ENCODE results near the gene BANK1.

The BANK1 gene

DNA sequence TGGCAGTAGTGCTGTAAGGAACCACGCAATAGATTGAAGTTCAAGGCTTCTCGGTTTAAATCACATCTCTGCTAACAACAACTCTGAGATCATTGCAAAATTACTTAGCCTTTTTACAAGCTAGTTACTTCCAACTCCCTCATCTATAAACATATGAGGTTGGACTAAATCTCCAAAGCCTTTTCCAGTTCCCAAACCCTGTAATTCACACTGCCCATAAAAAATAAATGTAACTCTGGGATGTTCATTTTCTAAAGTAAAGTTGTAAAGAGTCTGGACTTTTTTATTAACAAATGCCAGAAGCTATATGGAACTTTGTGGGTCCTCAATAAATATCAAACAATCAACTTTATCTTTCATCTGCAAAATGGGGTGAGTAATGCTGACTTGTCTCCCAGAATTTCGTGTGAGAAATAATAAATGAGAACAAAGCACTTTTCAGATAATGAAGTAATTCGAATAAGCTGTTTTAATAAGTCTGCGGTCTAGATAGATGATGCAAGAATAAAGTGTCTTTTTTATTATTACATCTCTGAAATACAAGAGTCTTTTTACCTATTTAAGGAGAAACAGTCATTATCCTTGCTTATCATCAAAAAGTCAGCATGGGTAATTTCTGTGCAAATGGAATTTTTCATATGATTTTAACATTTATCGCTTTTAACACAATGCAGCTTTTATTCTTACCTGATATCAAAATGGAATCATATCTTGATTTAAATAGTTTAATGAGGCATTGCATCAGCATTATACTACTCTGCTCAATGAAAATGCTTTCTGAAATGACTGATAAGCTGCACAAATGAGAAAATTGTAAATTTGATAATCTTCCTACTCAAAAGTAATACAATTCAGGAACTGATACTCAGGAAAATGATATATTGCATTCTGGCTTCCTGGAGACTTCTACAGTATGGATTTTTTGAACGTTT lies 252.6 kb downstream of the BANK1 start:
- no peak for TF ChIP-seq NFIC (IDR thresholded peaks at IDR 0.05)
- TF ChIP-seq RAD21 (IDR thresholded peaks at IDR 0.05; ENCODE audit: low read depth): no peak
- TF ChIP-seq EP300 (IDR thresholded peaks at IDR 0.05; ENCODE audit: borderline replicate concordance): no peak
- TF ChIP-seq FOXM1 (IDR thresholded peaks at IDR 0.05; ENCODE audit: borderline replicate concordance, low read depth): no peak
- no peak for TF ChIP-seq REST (IDR thresholded peaks at IDR 0.05; ENCODE audit: low read depth)
- TF ChIP-seq TEAD4 (IDR thresholded peaks at IDR 0.05): no peak
- TF ChIP-seq ZBTB7A (IDR thresholded peaks at IDR 0.05; ENCODE audit: low read depth): no peak
- TF ChIP-seq CEBPB (IDR thresholded peaks at IDR 0.05): no peak
- no peak for TF ChIP-seq EGR1 (IDR thresholded peaks at IDR 0.05)
- TF ChIP-seq YY1 (IDR thresholded peaks at IDR 0.05; ENCODE audit: low read depth): no peak
- TF ChIP-seq, protein P1, sequence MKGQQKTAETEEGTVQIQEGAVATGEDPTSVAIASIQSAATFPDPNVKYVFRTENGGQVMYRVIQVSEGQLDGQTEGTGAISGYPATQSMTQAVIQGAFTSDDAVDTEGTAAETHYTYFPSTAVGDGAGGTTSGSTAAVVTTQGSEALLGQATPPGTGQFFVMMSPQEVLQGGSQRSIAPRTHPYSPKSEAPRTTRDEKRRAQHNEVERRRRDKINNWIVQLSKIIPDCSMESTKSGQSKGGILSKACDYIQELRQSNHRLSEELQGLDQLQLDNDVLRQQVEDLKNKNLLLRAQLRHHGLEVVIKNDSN (IDR thresholded peaks at IDR 0.05): no peak

- no peak for TF ChIP-seq ZBTB7A (IDR thresholded peaks at IDR 0.05; ENCODE audit: low read depth)
- no peak for TF ChIP-seq TAF1 (IDR thresholded peaks at IDR 0.05; ENCODE audit: low read depth)
- no peak for TF ChIP-seq CEBPB (IDR thresholded peaks at IDR 0.05)
- no peak for TF ChIP-seq RAD21 (IDR thresholded peaks at IDR 0.05; ENCODE audit: low read depth)
- TF ChIP-seq CREB1 (IDR thresholded peaks at IDR 0.05; ENCODE audit: low read depth): no peak
- TF ChIP-seq REST (IDR thresholded peaks at IDR 0.05; ENCODE audit: low read depth): no peak
- TF ChIP-seq TEAD4 (IDR thresholded peaks at IDR 0.05): no peak
- no peak for TF ChIP-seq TCF12 (IDR thresholded peaks at IDR 0.05; ENCODE audit: low read depth)
- TF ChIP-seq EGR1 (IDR thresholded peaks at IDR 0.05): no peak
- TF ChIP-seq, protein P1 (IDR thresholded peaks at IDR 0.05): no peak
- TF ChIP-seq FOXM1 (IDR thresholded peaks at IDR 0.05; ENCODE audit: borderline replicate concordance, low read depth): no peak
- TF ChIP-seq, protein P2, sequence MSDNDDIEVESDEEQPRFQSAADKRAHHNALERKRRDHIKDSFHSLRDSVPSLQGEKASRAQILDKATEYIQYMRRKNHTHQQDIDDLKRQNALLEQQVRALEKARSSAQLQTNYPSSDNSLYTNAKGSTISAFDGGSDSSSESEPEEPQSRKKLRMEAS (IDR thresholded peaks at IDR 0.05): no peak
Measured at GRCh38 chr4:102047616-102048015, 257.1 kb downstream of the BANK1 start.

DNA sequence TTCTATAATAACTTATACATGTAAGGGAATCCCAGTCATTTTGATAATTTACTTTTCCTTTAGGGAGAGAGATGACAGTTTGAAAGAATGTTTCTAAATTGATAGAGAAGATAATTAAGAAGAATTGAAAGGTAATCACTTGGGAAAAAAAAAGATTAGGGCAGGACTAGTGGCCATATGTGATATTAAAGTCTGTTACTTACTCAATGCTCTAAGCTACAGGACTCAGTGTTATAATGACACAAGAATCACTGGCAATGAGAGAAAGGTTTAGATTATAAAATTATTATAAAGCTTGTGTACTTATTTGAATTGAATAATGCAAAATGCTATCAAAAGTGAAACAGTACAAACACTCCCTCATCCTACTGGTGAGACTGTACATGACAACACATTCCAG lies 265.3 kb downstream of the BANK1 start:
- TF ChIP-seq NFIC (IDR thresholded peaks at IDR 0.05) (no peak), CREB1 (IDR thresholded peaks at IDR 0.05; ENCODE audit: low read depth) (no peak), EGR1 (IDR thresholded peaks at IDR 0.05) (no peak), TAF1 (IDR thresholded peaks at IDR 0.05; ENCODE audit: low read depth) (no peak), EP300 (IDR thresholded peaks at IDR 0.05; ENCODE audit: borderline replicate concordance) (no peak), REST (IDR thresholded peaks at IDR 0.05; ENCODE audit: low read depth) (no peak), ZBTB7A (IDR thresholded peaks at IDR 0.05; ENCODE audit: low read depth) (no peak), FOXM1 (IDR thresholded peaks at IDR 0.05; ENCODE audit: borderline replicate concordance, low read depth) (no peak), YY1 (IDR thresholded peaks at IDR 0.05; ENCODE audit: low read depth) (no peak), RAD21 (IDR thresholded peaks at IDR 0.05; ENCODE audit: low read depth) (no peak), CEBPB (IDR thresholded peaks at IDR 0.05) (no peak), TCF12 (IDR thresholded peaks at IDR 0.05; ENCODE audit: low read depth) (no peak), TEAD4 (IDR thresholded peaks at IDR 0.05) (no peak)
- TF ChIP-seq, protein P2 (IDR thresholded peaks at IDR 0.05): no peak
- TF ChIP-seq, protein P1 (IDR thresholded peaks at IDR 0.05): no peak

All from Ishikawa (cell line).